Breast epithelium (tissue), 3 donors: ENCODE measurements around the gene ADAMTS2.

Experiments
- CTCF ChIP-seq, 3 donors: fragments of 450-650 bp; IDR thresholded peaks; one replicate each; pipeline ENCODE4 v1.5.1; 2016 to 2017; ENCODE audit warnings: antibody characterized with exemption in 3 of 3, mild to moderate bottlenecking in 3 of 3, moderate library complexity in 3 of 3
- POLR2A ChIP-seq: fragments of 450-650 bp; IDR thresholded peaks from one replicate; pipeline ENCODE4 v1.6.1; 2016; ENCODE audit warnings: antibody characterized with exemption, mild to moderate bottlenecking, moderate library complexity
- POLR2AphosphoS5 ChIP-seq, 3 donors: sonication (generic); formaldehyde crosslinking; IDR thresholded peaks; one replicate each; pipeline ENCODE4 v1.6.1; 2017; ENCODE audit warnings: antibody characterized with exemption in 3 of 3

GRCh38 chr5:179203248-179203647, 142.0 kb downstream of the ADAMTS2 start:
- TF ChIP-seq POLR2A (no peak), CTCF (IDR thresholded peaks at IDR 0.05) (no peak), POLR2AphosphoS5 (IDR thresholded peaks at IDR 0.05) (no peak)
